Cerebellar nuclear complex (tissue), 1 donor: ENCODE results near the gene CYSRT1.

Experiments used
- DNase-seq, 2 experiments: peaks; one replicate each; lab custom pipeline; 2025; lab: John Stamatoyannopoulos, UW

The CYSRT1 gene, protein sequence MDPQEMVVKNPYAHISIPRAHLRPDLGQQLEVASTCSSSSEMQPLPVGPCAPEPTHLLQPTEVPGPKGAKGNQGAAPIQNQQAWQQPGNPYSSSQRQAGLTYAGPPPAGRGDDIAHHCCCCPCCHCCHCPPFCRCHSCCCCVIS

DNA sequence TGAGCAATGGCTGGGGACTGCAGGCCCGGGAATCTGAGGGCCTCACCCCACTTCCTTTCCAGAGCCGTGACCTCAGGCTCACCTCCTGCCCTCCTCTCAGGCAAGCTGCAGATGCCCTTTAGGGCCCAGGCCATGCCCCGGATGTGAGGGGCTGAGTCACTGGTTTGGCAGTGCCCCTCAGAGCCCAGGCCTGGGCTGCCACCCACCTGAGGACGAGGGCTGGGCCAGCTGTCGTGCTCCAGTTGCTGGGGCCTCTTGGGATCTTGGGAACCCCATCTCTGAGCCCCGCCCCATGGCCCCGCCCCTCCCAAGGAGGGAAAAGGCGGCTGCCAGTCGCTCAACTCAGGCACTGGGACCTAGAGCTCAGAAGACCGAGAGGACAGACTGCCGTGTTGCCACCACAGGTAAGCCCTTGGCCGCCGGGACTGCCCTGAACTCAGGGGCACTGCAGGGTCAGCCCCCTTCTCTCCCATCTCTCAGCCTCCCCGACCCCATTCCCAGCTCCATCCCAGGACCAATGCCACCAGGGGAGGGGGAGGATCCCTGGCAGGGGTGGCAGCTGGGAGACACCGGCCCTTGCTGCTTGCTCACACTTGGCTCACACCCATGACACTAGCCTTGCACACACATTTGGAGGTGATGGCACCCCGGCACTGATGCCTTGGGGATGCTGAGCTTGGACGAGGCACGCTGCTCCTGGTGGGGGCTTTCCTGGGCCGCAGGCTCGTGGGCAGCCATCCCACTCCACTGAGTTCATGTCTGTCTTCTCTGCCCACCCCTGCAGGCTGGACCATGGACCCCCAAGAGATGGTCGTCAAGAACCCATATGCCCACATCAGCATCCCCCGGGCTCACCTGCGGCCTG, at the start of gene CYSRT1:
CYSRT1 (plus strand) TSS at position 345 of the 865 bp plus-strand sequence; CDS start at position 793, 448 bp downstream.
- no peak for DNase-seq

DNA sequence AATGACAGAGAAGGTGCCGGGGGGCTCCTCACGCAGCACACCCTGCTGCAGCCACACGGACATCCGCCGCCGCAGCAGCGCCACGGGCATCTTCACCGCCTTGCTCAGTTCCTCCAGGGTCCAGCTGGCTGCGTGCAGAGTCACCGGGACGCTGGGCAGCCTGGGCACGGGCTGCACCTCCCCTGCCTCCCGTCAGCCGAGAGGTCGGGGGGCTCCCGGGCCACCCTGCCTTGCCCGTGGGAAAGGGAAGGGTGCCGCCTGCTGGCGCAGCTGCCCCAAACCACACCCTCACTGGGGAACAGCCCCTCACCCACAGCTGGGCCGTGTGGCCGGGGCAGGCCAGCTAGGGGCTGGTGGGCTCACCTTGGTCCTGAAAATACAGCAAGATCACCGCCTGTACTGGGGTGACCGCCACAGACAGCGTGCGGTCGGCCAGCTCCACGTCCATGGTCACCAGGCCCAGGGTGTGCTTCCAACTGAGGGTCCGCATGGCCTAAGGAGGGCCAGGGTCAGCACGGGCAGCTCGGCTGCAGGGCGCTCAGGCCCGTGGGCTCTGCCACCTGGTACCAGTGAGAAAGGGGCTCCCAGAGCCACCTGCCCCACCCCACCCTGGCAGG, 49.5 kb upstream of the CYSRT1 start:
- no peak for DNase-seq

DNA sequence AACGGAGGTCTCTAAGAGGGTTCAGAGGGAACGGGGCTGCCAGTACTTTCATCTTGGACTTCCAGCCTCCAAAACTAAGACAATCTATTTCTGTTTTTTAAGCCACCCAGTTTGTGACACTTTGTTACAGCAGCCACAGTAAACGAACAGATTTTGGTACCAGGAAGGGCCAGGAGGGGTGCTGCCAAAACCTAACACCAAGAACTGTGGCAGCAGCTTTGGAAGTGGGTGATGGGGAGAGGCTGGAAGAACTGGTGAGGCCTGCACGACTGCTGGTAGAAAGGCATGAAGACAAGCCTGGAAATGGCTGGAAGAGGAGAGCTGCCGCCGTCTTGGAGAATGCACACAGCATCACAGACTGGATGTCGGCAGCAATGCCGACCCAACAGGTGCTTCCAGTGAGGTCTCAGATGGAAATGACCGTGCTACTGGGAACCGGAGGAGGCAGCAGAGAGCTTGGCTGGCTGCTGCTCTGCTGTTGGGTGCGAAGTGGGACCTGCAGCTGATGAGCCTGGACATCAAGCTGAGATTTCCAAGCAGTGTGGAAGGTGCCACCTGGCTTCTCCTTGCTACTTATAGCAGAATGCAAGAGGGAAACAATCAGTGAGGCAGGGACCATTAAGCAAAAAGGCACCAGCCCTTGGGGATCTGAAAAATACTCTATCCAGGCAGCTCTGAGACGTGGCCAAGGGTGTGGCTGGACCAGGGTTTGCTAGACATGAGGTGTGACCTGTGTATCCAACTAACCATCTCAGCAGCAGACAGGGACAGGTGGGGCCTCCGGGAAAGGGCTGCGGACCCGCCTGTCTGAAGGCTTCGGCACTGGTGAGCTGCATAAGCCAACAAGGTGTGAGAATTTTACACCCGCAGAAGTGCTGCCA, 48.4 kb upstream of the CYSRT1 start:
- DNase-seq, result peak in 1 of 2 experiments; percentile 38

DNA sequence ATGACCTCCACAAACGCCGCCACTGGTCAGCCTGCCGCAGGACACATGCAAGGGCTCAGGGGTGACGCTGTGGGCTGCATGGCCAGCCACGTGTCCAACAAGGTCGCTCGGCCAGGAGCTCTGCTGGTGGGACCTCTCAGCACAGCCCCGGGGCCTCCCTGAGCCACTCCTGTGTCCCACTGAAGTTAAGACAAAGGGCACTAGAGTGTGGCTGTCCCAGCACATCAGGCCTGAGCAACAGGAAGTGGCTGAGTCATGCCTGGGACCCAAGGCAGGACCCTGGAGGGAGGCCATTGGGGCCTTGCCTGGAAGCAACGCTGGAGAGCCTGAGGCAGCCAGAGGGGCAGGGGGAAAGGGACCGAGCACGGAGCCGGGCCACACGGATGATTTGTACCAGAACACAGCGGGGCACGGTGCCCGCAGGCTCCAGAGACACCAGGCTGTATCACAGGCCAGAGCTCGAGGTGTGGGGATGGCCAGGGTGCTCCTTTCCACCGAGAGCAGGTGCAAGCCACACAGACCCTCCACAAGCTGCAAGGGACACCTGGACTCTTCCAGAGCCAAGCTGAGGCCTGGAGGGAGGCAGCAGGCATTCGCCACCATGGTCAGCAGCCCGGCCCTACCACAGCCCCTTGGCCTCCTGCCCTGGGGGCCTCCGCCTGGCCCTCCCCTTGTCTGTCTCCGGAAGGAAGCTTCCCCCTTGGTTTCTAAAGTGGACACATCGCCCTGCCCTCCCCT, 46.6 kb upstream of the CYSRT1 start:
- DNase-seq, result no peak

DNA sequence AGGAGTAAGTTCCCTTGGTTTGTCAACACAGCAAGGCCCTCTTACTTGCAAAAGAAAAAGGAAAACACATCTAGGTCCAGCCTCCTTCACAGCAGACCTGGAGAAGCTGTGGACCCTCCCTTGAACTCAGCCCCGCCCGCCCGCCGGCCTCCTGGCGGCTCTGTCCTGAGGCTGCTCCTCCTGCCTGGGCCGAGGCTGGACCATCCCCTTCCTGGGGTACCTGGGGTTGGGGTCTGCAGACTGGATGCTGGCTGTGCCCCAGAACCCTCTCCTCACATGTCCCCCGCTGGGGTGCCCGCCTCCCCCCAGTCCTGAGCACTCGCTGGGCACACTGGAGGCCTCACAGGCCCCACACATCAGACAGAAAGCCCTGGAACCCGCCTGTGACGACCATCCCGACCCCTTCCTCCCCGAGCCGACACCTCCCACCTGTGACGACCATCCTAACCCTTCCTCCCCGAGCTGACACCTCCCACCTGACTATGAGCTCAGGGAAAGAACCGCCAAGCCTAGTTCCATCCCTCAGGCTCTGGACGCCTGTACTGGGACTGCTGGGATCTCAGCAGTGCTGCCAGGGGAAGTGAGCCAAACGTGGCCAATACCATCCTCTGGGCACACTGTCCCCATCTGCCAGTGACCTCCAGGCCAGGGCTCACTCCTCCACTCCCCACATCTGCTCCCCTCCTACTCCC, 45.9 kb upstream of the CYSRT1 start:
- no peak for DNase-seq

DNA sequence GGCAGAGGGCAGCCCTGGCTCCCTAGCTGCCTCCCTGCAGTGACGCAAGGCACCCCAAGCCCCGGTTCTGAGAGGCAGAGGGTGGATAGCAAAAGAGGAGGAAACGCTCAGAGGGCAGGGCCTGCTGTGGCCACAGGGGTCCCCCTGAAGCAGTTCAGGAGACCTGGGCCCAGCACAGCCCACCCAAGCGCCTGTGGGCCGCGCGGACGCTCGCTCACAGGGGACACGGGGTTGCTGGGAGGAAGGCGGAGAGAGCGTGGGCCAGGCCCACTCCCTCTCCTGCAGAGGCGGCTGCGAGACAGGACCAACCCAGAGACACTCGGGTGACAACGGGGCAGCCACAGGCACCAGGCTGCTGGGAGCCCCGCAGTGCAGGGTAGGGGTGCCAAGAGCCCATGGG, 45.2 kb upstream of the CYSRT1 start:
- no peak for DNase-seq

DNA sequence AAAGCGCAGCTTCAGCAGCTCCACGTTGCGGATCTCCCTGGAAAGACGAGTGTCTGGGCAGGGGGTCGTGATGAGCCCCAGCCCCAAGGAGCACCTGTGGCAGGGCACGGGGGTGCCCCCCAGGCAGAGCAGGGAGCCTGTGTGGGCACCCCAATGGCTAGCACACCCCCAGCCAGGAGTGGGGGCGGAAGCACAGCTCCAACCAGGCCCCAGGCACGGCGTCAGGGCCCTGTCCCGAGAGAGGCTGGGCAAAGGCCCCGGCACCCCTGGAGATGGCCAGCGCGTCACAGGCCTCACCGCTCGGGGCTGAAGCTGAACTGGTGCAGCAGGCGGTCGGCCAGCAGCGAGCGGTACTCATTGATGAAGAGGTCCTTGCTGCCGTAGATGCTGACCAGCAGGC, 44.5 kb upstream of the CYSRT1 start:
- DNase-seq, result no peak

DNA sequence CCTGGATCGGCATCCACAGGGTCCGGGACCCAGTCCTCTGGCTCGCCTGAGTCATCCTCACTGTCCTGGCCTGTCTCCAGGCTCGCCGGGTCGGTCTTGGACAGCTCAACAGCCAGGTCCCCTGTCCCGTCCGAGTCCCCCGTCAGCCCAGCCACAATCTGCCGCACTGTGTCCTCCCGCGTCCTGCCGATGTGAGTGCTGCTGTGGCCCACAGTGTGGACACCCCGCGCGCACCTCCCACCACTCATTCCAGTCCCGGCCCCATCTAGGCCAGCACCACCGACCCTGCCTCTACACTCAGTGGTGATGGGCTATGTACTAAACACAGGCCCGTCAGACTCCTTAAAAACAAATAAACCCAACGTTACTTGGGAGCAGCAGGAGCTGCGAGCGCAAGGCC, 43.3 kb upstream of the CYSRT1 start:
- DNase-seq, result no peak

DNA sequence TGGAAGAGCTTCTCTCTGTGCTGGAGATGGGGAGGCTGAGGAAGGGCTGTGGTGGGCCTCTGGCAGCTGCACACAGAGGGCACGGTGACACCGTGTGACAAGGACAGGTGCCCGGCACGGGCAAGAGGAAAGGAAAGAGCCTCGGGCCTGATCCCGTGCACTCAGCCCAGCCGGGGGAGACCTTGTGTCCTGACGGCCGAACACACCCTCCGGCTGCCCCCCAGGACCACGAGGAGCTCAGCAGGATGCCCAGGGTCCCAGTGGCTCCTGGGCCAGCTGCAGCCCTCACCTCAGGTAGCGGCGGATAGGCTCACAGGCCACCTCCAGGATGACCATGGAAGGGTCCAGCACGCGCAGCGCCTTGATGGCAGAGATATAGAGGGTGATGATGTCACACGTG, 42.1 kb upstream of the CYSRT1 start:
- no peak for DNase-seq

DNA sequence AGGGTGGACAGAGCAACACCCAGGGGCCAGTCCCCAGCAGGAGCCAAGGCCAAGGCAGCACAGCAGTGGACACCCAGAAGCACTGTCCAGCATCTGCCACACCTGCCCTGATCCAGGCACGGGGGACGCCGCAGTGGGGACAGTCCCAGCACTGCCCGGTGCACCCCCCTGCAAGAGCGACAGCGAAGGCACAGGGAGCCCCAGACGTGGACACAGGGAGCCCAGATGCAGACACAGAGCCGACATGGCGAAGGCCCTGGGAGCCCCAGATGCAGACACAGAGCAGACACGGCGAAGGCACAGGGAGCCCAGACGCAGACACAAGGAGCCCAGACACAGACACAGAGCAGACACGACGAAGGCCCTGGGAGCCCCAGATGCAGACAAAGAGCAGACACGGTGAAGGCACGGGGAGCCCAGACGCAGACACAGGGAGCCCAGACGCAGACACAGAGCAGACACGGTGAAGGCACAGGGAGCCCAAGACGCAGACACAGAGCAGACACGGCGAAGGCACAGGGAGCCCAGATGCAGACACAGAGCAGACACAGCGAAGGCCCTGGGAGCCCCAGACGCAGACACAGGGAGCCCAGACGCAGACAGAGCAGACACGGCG, 40.9 kb upstream of the CYSRT1 start:
- no peak for DNase-seq

DNA sequence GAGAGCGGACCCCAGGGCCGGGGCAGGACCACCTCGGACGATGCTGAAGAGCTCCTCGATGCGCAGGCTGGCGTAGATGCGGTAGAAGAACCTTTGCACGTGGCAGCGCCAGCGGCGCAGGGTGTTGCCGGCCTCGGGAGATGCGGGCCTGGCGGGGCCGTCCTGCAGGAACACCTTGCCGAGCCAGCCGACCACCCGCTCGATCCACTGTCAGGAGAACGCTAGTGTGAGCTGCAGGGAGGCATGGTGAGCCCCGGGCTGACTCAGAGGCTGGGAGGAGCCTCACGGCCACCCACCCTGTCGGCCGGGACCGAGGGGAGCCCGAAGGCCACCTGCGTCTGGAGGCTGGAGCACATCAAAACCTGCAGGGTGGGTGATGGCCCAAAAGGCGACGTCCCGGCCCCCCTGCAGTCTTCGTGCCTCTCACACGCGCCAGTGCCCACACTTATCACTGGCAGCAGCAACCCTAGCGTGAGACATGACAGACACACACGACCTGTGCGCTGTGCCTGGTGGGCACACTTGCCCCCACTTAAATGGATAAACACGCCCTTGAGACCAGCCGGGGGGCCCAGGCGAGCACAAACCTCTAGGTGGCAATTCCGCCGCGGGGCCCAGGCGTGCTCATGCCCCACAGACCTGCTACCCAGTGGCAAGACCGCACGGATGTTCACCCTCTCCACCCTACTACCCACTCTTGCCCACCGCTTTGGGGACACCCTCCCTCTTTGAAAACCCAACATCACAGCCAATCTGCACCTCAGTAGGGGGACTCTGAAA, 39.9 kb upstream of the CYSRT1 start:
- DNase-seq, result no peak

DNA sequence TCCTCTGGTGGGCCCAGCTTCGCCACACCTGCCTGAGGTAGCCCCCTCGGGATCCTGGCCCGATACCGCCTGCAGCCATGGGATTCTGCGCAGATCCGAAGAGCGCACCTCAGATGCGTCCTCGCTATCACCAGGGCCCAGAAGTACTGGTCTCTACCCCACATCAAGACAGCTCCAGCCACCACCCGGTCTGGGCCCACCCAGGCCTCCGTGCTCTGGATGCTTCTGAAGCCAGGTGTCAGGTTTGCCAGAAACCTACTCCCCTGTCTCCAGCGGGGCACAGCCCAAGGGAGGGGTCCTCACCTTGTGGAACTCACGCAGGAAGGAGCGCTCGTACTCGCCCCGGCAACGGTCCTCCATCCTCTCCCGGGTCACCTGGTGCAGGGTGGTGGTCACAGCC, 39.1 kb upstream of the CYSRT1 start:
- DNase-seq, result no peak

DNA sequence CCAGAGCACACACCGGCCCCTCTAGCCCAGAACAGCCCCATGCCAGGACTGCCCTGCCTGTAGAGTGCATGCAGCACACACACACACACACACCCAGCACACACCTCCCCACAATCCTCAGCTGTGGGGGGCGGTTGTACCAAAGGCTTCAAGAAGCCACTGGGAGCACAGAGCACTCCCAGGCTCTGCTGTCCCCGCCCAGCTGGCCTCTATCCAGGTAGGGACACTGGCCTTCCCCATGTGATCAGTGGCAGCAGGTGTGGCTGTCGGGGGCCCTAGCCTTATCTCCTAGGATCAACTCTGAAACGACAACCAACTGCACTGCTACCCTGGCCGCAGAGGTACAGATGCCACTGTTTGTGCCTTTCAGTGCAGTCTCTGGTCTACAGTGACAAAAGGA, 38.6 kb upstream of the CYSRT1 start:
- DNase-seq, result no peak

DNA sequence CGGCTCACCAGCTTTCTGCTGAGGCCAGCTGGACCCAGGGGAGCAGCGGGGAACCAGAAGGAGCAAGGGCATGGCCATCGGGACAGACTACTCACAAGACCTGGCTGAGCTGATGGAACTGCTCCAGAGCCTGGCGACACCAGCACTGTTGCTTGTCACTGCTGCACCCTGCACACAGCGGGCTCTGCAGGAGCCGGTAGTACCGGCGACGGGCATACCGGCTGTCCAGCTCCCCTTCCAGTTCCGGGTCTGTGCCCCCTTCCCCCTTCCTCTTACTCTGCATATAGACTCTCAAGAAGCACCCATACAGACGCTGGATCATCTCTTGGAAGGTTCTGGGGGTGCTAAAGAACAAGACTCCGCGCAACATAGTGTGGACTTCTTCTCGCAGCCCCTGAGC, 37.6 kb upstream of the CYSRT1 start:
- no peak for DNase-seq

DNA sequence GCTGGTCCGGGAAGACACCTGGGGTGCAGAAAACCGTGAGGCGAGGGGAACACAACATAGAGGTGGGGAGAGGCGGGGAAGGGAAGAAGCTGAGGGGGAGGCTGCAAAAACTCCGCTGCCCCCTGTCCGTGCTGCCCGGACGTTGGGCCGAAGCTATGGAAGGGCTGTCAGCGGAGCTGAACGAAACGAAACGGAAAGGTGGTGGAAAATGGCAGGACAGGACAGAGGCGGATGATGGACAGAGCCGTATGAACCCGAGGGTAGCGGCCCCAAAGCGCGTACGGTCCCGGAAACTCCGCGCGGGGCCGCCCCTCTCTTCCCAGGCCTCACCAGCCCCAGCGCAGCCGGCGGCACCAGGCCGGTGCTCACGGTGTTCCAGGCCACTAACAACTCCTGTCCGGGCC, 36.9 kb upstream of the CYSRT1 start:
- no peak for DNase-seq

DNA sequence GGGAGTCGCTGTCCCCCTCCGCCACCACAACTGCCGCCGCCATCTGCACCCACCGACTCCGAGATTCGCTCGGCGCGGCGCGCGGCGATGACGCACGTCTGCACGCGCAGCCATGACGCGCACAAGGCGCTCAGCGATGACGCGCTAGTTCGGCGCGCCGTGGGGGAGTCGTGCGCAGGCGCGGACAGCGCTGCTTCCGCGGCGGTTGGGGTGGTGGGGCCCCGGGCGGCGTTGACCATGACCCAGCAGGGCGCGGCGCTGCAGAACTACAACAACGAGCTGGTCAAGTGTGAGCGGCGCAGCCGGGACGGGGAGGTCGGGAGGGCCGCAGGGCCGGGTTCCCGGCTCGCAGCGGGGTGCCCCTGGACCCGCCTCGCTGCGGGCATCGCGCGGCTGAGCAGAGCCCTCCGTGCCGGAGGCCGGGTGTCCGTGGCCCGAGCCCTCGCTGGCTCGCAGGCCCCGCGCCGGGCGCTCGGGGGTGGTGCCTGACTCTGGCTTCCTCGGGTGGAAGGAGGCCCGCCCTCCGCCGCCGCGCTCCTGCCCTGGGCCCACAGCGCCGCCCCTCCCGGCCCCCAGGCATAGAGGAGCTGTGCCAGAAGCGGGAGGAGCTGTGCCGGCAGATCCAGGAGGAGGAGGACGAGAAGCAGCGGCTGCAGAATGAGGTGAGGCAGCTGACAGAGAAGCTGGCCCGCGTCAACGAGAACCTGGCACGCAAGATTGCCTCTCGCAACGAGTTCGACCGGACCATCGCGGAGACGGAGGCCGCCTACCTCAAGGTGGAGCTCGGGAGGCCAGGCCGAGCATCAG, 36.3 kb upstream of the CYSRT1 start, which contains the start of the genes ANAPC2 and SSNA1:
ANAPC2 (minus strand) TSS at position 71 of the 807 bp plus-strand sequence; CDS start at position 43, 28 bp downstream.
SSNA1 (plus strand) TSS at position 187 of the 807 bp plus-strand sequence; CDS start at position 238, 51 bp downstream.
- DNase-seq, result no peak

DNA sequence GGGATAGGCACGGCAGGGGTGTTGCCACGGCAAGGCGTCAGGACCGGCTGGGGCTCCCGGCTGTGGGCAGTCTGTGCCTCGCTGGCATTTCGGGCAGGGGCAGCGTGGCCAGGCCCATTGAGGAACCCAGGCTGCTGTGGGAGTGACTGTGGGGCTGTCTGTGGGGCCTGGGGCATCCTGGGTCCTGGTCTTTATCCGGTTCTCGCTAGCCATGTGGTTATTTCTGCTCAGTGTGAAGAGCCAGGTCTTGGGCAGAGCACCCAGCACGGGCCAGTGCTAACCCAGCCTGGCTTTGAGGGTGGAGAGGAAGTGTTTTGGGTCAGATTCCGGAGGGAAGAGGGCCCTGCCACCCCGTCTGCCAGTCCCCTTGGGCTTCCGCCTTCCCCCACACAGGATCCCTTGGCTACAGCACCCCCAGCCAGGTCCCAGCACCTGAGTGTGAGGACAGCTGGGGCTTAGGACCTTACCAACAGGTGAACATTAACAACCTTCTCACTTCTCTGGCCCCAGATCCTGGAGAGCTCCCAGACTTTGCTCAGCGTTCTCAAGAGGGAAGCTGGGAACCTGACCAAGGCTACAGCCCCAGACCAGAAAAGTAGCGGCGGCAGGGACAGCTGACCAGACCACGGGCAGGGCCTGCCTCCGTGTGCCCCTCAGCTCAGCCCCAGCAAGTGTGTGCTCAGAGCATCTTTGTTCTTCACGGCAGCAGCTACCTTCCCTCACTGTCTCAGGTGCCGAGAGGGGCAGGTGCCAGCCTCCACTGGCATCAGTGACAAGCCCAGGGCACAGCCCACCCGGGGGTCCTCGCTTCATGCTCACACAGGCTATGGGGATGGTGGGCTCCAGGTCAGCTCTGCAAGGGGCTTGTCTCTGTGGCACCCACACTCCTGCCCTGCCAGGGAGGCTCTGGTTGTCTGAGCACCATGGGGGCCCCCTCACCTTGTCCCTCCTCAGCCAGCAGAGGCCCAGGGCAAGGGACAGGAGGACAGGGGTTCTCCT, 35.4 kb upstream of the CYSRT1 start:
- DNase-seq, result no peak
